Natural killer cell (primary cell): ENCODE data around the gene LEFTY1. TPM values are rescaled to one million over a fixed set of nuclear protein-coding genes. Genes with fewer than 3 reads are reported as not detected.

Source experiments
- ATAC-seq, 3 donors: fragments of 150-1000 bp in 2 of 3; fragments of 200-7000 bp in 1 of 3; cut with Tn5 transposase; 1 replicate in 1 of 3; 2 replicates in 2 of 3; pipeline ENCODE4 v1.10.0; 2021; ENCODE audit warnings: mild to moderate bottlenecking in 2 of 3, moderate library complexity in 2 of 3
- DNase-seq, 2 donors: peaks; one replicate each; pipeline versions ENCODE4 v3.0.0 to v3.0.0-alpha.2; 2013 to 2021; ENCODE audit warnings: mixed read lengths in 1 of 2
- H3K27ac ChIP-seq: one replicate; pipeline ENCODE4 v1.5.1; 2013; ENCODE audit warnings: mild to moderate bottlenecking, low read length
- H3K27me3 ChIP-seq: one replicate; pipeline ENCODE4 v1.6.1; 2013; ENCODE audit warnings: low read length; ENCODE audit not compliant: control insufficient read depth, insufficient read depth
- H3K36me3 ChIP-seq: one replicate; pipeline ENCODE4 v1.6.1; 2013; ENCODE audit warnings: low read length; ENCODE audit not compliant: control insufficient read depth, insufficient read depth
- H3K4me1 ChIP-seq: one replicate; pipeline ENCODE4 v1.6.1; 2013; ENCODE audit warnings: low read length; ENCODE audit not compliant: control insufficient read depth, insufficient read depth
- H3K4me3 ChIP-seq: one replicate; pipeline ENCODE4 v1.5.1; 2013; ENCODE audit warnings: low read length
- H3K9me3 ChIP-seq: one replicate; pipeline ENCODE4 v1.6.1; 2013; ENCODE audit warnings: low read length; ENCODE audit not compliant: control insufficient read depth, insufficient read depth
- H3K27ac Mint-ChIP-seq, 2 donors: one replicate each; pipeline ENCODE4 v1.8.0; 2022; ENCODE audit warnings: mild to moderate bottlenecking in 2 of 2, mixed read lengths in 2 of 2, moderate library complexity in 1 of 2
- H3K27me3 Mint-ChIP-seq, 2 donors: one replicate each; pipeline ENCODE4 v1.8.0; 2022; ENCODE audit warnings: low read depth in 2 of 2, mixed read lengths in 2 of 2
- H3K36me3 Mint-ChIP-seq: one replicate; pipeline ENCODE4 v1.8.0; 2022; ENCODE audit warnings: mixed read lengths
- H3K4me1 Mint-ChIP-seq, 2 donors: one replicate each; pipeline ENCODE4 v1.8.0; 2022; ENCODE audit warnings: mixed read lengths in 2 of 2
- H3K4me3 Mint-ChIP-seq: one replicate; pipeline ENCODE4 v1.8.0; 2022; ENCODE audit warnings: mild to moderate bottlenecking, moderate library complexity, mixed read lengths
- H3K9me3 Mint-ChIP-seq, 2 donors: one replicate each; pipeline ENCODE4 v1.8.0; 2022; ENCODE audit warnings: mixed read lengths in 2 of 2
- CTCF ChIP-seq: fragments of 200-600 bp; IDR thresholded peaks from one replicate; pipeline ENCODE4 v1.8.0; 2022; ENCODE audit warnings: antibody characterized with exemption
- WGBS: methylation state at CpG from one replicate; pipeline ENCODE4 v1.1.7; 2013; ENCODE audit warnings: missing lambda C conversion rate; ENCODE audit not compliant: insufficient coverage; 5-methylcytosine and 5-hydroxymethylcytosine counted together
- intact Hi-C: fragments of 100-400 bp; cut with micrococcal nuclease; formaldehyde crosslinking; loops from one replicate; pipeline ENCODE4 v1.14.2; 2022
- total RNA-seq, 4 donors: library from RNA; stranded (reverse); fragments of 120-200 nt in 1 of 4; gene quantifications; one replicate each; pipeline versions ENCODE4 v1.2.3 to v1.2.4, GENCODE V29; 2013 to 2022

The LEFTY1 gene
- total RNA-seq, 3 donors from 2014 or later (not counting 1 experiment from before 2014, with no cell fraction given) = not detected

GRCh38 chr1:225859151-225859550, 29.8 kb downstream of the LEFTY1 start:
- WGBS = 97% methylated on average over 5 of the region's 5 CpGs
- Histone ChIP-seq H3K9me3 (no peaks in the 10 kb centered on the region), H3K27ac (no peak overlapping the region), H3K27me3 (no peaks in the 10 kb centered on the region), H3K36me3 (peaks cover 78% of the 10 kb centered on the region), H3K4me1 (peaks cover 6% of the 10 kb centered on the region), H3K4me3 (no peak overlapping the region)
- TF ChIP-seq CTCF = no peak
- H3K27me3 Mint-ChIP-seq = no peaks in the 10 kb centered on the region
- H3K36me3 Mint-ChIP-seq = peaks cover 26% of the 10 kb centered on the region
- DNase-seq = no peak
- no peak overlapping the region for H3K27ac Mint-ChIP-seq
- intact Hi-C loops = no loop called here
- no peaks in the 10 kb centered on the region for H3K9me3 Mint-ChIP-seq
- peaks cover 6 to 13% of the 10 kb centered on the region in 2 donors for H3K4me1 Mint-ChIP-seq
- ATAC-seq = no peak
- H3K4me3 Mint-ChIP-seq = no peak overlapping the region

- Histone ChIP-seq H3K4me1 (peaks cover 14% of the 10 kb centered on the region), H3K4me3 (no peak overlapping the region), H3K27ac (no peak overlapping the region), H3K36me3 (peaks cover 82% of the 10 kb centered on the region), H3K27me3 (no peaks in the 10 kb centered on the region), H3K9me3 (no peaks in the 10 kb centered on the region)
- Mint-ChIP-seq H3K9me3 (no peaks in the 10 kb centered on the region), H3K27ac (no peak overlapping the region), H3K27me3 (no peaks in the 10 kb centered on the region), H3K4me1 (peaks cover 11 to 27% of the 10 kb centered on the region in 2 donors), H3K36me3 (peaks cover 30% of the 10 kb centered on the region), H3K4me3 (no peak overlapping the region)
- intact Hi-C loops = no loop called here
- no peak for TF ChIP-seq CTCF
- 100% methylated on average over 4 of the region's 7 CpGs for WGBS
- ATAC-seq (no peak), DNase-seq (no peak)
Measured at GRCh38 chr1:225857256-225857655, 31.7 kb downstream of the LEFTY1 start.

GRCh38 chr1:225855503-225856300, 33.2 kb downstream of the LEFTY1 start:
- Histone ChIP-seq H3K27ac (no peak overlapping the region), H3K27me3 (no peaks in the 10 kb centered on the region), H3K4me1 (peaks cover 29% of the 10 kb centered on the region), H3K36me3 (peaks cover 69% of the 10 kb centered on the region), H3K9me3 (no peaks in the 10 kb centered on the region), H3K4me3 (no peak overlapping the region)
- peak overlapping the region in 1 of 2 donors; percentile 73 for H3K27ac Mint-ChIP-seq
- 58% methylated on average over 10 of the region's 10 CpGs for WGBS
- no peaks in the 10 kb centered on the region for H3K27me3 Mint-ChIP-seq
- no peak for TF ChIP-seq CTCF
- peaks cover 29% of the 10 kb centered on the region for H3K36me3 Mint-ChIP-seq
- intact Hi-C loops = no loop called here
- no peak overlapping the region for H3K4me3 Mint-ChIP-seq
- DNase-seq = no peak
- ATAC-seq = no peak
- H3K4me1 Mint-ChIP-seq = peaks cover 19 to 34% of the 10 kb centered on the region in 2 donors
- H3K9me3 Mint-ChIP-seq = no peaks in the 10 kb centered on the region
